Measurements from ENCODE around the gene CCDC106. TPM values are rescaled to one million over a fixed set of nuclear protein-coding genes. Genes with fewer than 3 reads are reported as not detected.

CCDC106 gene
- total RNA-seq, 1 donor from 2014 or later: 11.1 TPM

DNA sequence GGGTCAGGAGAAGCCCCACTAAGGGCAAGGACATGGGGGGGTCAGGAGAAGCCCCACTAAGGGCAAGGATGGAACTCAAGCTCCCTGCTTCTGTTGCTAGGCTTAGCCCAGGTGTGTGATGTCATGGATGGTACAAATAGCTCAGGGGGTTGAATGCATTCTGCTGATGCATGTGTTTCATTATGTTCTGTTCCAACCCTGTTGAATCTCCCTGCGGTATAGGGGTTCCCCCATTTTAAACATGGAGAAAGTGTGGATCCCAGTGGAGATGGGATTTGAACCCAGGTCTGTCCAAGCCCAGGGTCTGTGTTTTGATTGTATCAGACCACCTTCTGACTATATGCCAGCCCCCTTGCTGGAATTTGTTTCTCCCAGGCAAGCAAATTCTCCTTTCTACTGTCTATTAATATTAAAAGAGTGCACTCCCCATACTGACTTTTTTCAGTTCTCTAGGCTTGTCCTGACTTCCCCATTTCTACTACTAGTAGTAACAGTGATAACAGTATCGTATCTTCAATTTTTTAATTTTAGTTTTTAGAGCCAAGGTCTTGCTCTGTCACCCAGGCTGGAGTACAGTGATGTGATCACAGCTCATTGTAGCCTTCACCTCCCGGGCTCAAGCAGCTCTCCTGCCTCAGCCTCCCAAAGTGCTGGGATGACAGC lies 35.9 kb upstream of the CCDC106 start:
- Histone ChIP-seq H3K27ac (no peak overlapping the region), H3K36me3 (peaks cover 31% of the 10 kb centered on the region)
- intact Hi-C loops (cut with DNase I): no loop called here

DNA sequence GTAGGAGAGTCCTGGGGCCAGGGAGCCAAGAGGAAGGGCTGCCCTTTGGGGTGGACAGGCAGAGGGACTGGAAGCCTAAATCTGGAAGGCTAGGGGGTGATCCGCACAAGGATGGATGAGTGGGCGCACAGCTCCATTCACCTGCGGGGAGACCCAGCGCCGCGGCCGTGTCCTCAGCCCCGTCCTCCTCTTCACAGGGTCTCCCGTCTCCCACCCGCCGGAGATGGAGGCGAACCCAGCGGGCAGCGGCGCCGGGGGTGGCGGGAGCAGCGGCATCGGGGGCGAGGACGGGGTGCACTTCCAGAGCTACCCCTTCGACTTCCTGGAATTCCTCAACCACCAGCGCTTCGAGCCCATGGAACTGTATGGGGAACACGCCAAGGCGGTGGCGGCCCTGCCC lies 34.6 kb upstream of the CCDC106 start:
- Histone ChIP-seq H3K4me1 (peaks cover 9% of the 10 kb centered on the region), H3K4me3 (no peak overlapping the region), H3K9me3 (no peaks in the 10 kb centered on the region), H3K27ac (no peak overlapping the region), H3K36me3 (peaks cover 39% of the 10 kb centered on the region), H3K27me3 (no peaks in the 10 kb centered on the region)
- DNase-seq (no peak), ATAC-seq (no peak)
- intact Hi-C loops (cut with DNase I): no loop called here
- TF ChIP-seq, protein P1, sequence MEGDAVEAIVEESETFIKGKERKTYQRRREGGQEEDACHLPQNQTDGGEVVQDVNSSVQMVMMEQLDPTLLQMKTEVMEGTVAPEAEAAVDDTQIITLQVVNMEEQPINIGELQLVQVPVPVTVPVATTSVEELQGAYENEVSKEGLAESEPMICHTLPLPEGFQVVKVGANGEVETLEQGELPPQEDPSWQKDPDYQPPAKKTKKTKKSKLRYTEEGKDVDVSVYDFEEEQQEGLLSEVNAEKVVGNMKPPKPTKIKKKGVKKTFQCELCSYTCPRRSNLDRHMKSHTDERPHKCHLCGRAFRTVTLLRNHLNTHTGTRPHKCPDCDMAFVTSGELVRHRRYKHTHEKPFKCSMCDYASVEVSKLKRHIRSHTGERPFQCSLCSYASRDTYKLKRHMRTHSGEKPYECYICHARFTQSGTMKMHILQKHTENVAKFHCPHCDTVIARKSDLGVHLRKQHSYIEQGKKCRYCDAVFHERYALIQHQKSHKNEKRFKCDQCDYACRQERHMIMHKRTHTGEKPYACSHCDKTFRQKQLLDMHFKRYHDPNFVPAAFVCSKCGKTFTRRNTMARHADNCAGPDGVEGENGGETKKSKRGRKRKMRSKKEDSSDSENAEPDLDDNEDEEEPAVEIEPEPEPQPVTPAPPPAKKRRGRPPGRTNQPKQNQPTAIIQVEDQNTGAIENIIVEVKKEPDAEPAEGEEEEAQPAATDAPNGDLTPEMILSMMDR (IDR thresholded peaks at IDR 0.05): no peak

More for the DNA sequence above, 35.9 kb upstream of the CCDC106 start:
- no peak for ATAC-seq
- H3K27me3 ChIP-seq: no peaks in the 10 kb centered on the region
- TF ChIP-seq, protein P1 (IDR thresholded peaks at IDR 0.05): no peak
- H3K4me1 ChIP-seq: peaks cover 14% of the 10 kb centered on the region
- no peak overlapping the region for H3K4me3 ChIP-seq
- H3K9me3 ChIP-seq: no peaks in the 10 kb centered on the region
- no peak for DNase-seq

DNA sequence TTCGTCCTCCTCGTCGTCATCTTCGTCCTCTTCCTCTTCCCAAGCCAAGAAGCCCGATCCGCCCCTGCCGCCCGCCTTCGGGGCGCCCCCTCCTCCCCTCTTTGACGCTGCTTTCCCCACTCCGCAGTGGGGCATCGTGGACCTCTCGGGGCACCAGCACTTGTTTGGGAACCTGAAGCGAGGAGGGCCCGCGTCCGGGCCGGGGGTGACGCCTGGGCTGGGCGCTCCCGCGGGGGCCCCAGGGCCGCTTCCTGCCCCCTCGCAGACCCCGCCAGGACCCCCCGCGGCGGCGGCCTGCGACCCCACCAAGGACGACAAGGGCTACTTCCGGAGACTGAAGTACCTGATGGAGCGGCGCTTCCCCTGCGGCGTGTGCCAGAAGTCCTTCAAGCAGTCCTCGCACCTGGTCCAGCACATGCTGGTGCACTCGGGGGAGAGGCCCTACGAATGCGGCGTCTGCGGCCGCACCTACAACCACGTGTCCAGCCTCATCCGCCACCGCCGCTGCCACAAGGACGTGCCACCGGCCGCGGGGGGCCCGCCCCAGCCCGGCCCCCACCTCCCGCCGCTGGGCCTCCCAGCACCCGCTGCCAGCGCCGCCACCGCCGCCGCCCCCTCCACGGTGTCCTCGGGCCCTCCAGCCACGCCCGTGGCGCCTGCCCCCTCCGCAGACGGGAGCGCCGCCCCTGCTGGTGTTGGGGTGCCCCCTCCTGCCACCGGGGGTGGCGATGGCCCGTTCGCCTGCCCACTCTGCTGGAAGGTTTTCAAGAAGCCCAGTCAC lies 33.9 kb upstream of the CCDC106 start:
- intact Hi-C loops (cut with DNase I): no loop called here

DNA sequence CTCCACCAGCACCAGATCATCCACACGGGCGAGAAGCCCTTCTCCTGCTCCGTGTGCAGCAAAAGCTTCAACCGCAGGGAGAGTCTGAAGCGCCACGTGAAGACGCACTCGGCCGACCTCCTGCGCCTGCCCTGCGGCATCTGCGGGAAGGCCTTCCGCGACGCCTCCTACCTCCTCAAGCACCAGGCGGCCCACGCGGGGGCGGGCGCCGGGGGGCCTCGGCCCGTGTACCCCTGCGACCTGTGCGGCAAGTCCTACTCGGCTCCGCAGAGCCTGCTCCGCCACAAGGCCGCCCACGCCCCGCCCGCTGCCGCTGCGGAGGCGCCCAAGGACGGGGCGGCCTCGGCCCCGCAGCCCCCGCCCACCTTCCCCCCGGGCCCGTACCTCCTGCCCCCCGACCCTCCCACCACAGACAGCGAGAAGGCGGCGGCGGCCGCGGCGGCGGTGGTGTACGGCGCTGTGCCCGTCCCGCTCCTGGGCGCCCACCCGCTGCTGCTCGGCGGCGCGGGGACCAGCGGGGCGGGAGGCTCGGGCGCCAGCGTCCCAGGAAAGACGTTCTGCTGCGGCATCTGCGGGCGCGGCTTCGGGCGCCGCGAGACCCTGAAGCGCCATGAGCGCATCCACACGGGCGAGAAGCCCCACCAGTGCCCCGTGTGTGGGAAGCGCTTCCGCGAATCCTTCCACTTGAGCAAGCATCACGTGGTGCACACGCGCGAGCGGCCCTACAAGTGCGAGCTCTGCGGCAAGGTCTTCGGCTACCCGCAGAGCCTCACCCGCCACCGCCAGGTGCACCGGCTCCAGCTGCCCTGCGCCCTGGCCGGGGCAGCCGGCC lies 33.1 kb upstream of the CCDC106 start:
- H3K4me1 ChIP-seq: peaks cover 21% of the 10 kb centered on the region
- peaks cover 29% of the 10 kb centered on the region for H3K36me3 ChIP-seq
- no peak overlapping the region for H3K4me3 ChIP-seq
- no peaks in the 10 kb centered on the region for H3K27me3 ChIP-seq
- no peaks in the 10 kb centered on the region for H3K9me3 ChIP-seq
- TF ChIP-seq, protein P1 (IDR thresholded peaks at IDR 0.05): no peak
- H3K27ac ChIP-seq: no peak overlapping the region
- ATAC-seq (no peak), DNase-seq (no peak)
- intact Hi-C loops (cut with DNase I): no loop called here

More for the DNA sequence above, 33.9 kb upstream of the CCDC106 start:
- Histone ChIP-seq H3K4me3 (no peak overlapping the region), H3K27ac (no peak overlapping the region), H3K9me3 (no peaks in the 10 kb centered on the region), H3K27me3 (no peaks in the 10 kb centered on the region), H3K36me3 (peaks cover 37% of the 10 kb centered on the region), H3K4me1 (peaks cover 15% of the 10 kb centered on the region)
- TF ChIP-seq, protein P1 (IDR thresholded peaks at IDR 0.05): no peak
- DNase-seq: no peak
- ATAC-seq: no peak

DNA sequence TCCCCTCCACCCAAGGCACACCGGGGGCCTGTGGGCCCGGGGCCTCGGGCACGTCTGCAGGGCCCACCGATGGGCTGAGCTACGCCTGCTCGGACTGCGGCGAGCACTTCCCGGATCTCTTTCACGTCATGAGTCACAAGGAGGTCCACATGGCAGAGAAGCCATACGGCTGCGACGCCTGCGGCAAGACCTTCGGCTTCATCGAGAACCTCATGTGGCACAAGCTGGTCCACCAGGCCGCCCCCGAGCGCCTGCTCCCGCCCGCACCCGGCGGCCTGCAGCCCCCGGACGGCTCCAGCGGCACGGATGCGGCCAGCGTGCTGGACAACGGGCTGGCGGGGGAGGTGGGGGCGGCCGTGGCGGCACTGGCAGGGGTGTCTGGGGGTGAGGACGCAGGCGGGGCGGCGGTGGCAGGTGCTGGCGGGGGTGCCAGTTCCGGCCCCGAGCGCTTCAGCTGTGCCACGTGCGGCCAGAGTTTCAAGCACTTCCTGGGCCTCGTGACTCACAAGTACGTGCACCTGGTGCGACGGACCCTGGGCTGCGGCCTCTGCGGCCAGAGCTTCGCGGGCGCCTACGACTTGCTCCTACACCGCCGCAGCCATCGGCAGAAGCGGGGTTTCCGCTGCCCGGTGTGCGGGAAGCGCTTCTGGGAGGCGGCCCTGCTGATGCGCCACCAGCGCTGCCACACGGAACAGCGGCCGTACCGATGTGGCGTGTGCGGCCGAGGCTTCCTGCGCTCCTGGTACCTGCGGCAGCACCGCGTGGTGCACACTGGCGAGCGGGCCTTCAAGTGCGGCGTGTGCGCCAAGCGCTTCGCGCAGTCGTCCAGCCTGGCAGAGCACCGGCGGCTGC lies 32.2 kb upstream of the CCDC106 start:
- Histone ChIP-seq H3K9me3 (no peaks in the 10 kb centered on the region), H3K27me3 (no peaks in the 10 kb centered on the region), H3K4me3 (no peak overlapping the region), H3K27ac (no peak overlapping the region), H3K4me1 (peaks cover 30% of the 10 kb centered on the region), H3K36me3 (peaks cover 26% of the 10 kb centered on the region)
- DNase-seq: no peak
- TF ChIP-seq, protein P1 (IDR thresholded peaks at IDR 0.05): no peak
- no peak for ATAC-seq
- intact Hi-C loops (cut with DNase I): no loop called here
